ENCODE data around the gene LILRB4.
"Not testable (repeated sequence)": the region's sequence is repeated elsewhere in the genome, so short reads cannot be mapped to it uniquely, and the experiment has no call there.

Gene LILRB4

DNA sequence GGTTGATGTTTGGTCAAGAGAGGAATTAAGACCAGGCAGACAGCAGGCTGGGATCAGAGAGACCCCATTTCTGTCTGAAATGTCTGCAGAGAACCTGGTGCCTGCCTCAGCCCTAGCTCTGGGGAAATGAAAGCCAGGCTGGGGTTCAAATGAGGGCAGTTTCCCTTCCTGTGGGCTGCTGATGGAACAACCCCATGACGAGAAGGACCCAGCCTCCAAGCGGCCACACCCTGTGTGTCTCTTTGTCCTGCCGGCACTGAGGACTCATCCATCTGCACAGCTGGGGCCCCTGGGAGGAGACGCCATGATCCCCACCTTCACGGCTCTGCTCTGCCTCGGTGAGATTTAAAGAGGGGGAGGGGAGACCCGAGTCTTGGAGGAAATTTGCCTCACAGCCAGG, at the start of gene LILRB4:
TSS of gene LILRB4 (plus strand) at position 256 of the 400 bp plus-strand sequence. CDS start at position 305, 49 bp downstream.
- no peak for DNase-seq

DNA sequence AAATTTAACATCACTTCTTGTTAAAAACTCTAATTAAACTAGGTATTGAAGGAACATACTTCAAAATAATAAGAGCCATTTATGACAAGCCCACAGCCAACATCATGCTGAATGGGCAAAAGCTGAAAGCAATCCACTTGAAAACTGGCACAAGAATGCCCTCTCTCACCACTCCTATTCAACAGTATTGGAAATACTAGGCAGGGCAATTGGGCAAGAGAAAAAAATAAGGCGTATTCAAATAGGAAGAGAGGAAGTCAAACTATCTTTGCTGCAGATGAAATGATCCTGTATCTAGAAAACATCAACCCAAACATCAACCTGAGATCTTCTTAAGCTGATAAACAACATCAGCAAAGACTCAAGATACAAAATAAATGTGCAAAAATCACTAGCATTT, 48.1 kb upstream of the LILRB4 start:
- DNase-seq = no peak

DNA sequence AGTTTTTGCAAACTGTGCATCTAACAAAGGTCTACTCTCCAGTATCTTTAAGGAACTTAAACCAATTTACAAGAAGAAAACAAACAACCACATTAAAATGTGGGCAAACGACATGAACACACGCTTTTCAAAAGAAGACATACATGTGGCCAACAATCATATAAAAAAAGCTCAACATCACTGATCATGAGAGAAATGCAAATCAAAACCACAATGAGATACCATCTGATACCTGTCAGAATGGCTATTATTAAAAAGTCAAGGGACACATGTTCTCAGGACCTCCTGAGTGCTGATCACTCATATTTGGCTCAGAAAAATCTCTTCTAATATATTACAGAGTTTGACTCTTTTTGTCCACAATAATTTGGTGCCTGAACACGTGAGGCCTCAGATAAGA, 46.7 kb upstream of the LILRB4 start:
- no peak for DNase-seq

DNA sequence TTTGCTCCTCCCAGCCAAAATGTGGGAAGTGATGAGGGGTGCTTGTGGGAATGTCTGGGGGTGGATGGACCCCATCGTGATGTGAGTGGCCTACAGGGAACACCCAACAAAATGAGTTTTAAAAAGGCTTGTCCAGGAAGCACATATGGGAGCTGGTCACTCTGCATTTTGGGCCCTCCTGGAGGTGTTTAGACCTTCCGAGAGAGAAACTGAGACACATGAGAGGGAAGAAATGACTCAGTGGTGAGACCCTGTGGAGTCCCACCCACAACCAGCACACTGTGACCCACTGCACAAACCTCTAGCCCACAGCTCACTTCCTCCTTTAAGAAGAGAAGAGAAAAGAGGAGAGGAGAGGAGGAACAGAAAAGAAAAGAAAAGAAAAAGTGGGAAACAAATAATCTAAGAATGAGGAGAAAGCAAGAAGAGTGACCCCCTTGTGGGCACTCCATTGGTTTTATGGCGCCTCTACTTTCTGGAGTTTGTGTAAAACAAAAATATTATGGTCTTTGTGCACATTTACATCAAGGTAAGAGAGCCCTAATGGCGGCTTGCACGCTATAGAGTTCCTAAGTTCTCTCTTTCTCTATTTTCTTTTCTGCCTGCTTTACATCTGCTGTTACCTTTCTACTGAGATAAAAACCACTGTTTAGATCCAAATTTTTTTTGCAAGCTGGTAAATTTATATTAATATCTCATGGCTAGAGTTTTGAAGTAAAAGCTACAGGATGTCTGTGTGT, 45.8 kb upstream of the LILRB4 start:
- no peak for DNase-seq

DNA sequence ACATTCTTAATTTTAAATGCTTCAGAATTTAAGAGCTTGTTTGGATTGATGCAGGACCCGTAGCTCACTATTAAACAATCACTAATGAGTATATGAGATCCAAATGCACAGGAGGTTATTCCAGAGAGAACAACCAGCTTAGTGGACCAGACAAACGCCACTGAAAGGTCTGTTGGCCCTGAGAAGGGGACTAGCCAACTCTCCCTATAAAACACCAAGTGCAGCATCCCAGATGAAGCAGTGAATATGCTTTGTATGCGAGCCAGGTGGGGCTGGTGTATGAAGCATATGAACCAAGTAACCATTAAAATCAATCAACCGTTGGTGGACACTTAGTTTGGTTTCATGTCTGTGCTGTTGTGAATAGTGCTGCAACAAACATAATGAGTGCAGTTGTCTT, 42.3 kb upstream of the LILRB4 start:
- DNase-seq = no peak

DNA sequence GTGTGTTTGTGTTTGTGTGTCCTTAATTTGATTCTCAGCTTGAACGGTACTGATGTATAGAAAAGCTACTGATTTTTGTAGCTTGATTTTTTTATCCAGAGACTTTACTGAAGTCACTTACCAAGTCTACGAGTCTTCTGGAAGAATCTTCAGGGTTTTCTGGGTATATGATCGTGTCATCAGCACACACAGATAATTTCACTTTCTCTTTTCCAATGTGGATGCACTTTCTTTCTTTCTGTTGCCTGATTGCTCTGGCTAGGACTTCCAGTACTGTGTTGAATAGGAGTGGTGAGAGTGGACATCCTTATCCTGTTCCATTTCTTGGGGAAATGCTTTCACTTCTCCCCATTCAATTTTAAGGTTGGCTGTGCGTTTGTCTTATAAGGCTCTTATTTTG, 40.4 kb upstream of the LILRB4 start:
- DNase-seq = no peak

DNA sequence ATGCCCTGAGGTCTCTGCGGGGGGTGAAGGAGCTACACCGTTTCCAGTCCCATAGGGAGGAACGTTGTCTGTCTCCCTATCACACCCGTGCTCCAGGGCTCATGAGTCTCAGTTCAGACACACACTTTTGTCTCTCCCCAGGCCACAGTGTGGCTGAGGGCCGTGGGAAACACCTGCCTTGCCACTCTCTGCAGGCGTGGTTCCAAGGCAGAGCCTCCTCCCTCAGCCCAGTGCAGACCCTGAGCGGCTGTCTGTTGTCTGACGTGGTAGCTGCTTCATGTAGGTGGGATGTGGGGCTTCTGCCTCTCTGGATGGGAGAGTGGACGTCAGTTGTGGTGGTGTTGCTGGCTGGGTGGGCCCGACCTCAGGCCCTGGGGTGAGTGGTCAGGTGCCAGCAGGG, 38.6 kb upstream of the LILRB4 start:
- DNase-seq = not testable (repeated sequence)

DNA sequence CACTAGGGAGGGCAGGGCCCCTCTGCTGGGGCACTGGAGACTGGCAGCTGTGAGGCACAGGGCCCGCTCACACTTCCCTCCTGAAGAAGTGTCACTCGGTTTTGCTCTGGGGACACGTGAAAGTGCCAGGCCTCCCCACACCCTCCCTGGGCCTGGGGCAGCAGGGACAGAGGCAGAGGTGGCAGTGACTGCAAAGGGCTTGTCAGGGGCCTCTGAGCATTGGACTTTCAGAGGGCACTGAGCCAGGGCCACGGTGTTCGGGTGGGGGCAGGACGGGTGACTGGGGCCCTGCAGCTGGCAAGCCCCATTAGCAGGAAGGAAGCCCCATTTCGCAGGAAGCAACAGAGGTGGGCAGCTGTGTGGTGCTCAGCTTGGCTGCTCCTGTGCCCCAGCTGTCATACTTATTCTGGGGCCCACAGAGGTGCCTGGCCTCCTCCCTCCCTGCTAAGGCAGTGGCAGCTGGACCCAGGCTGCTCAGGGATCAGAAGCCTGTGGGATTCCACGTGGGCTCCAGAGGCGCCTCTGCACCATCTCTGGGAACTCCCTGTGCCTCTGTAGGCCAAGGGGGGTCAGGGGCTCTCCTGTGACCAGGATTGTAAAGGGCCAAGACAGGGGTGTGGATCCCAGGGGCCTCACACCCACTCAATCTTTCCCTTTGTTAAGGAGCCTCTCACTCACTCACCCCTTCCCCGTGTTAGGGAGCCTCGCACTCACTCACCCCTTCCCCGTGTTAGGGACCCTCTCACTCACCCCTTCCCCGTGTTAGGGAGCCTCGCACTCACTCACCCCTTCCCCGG, 37.7 kb upstream of the LILRB4 start:
- DNase-seq = not testable (repeated sequence)

DNA sequence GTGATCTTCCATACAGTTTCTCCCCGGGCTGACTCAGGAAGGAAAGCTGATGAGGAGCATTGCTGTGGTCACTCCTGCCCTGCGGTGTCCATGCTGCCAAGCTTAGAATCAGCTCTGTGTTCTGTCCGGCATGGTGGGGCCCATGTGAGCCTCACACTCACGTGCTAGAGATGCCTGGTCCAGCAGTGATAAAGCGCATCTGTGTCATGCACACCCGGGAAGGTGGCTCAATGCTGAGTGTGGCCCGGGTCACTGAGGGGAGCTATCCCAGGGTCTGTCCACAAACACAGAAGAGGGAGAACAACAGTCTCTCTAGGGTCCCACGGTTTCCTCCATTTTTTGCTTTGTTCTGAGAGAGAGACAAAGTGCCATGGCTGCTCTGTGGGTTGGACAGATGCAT, 36.0 kb upstream of the LILRB4 start:
- no peak for DNase-seq

DNA sequence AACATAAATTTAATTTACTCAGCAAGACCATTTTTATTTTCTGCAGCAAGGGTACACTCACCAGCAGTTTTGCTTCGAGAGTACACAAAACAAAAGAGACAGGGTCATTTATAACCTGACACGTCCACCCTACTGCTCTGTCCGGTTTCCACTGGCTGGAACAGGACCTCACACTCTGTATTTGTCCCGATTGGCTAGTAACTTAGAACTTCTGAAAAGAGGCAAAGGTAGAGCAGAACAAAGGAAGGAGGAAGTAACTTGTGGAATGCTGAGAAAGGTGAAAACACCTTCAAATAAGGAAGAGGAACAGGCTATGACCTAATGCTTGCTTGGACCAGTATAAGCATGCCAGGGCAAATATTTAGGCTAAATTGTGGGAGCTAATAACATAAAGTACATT, 34.9 kb upstream of the LILRB4 start:
- not testable (repeated sequence) for DNase-seq

DNA sequence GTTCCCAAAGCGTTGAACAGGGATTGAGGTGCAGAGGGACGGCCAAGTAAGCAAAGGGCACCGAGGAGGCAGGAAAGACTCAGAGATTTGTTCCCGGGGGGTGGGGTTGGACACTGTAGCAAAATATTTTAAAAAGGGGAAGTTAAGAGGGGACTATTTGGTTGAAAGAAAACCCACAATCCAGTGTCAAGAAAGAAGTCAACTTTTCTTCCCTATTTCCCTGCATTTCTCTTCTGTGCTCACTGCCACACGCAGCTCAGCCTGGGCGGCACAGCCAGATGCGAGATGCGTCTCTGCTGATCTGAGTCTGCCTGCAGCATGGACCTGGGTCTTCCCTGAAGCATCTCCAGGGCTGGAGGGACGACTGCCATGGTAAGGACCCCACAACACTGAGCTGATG, 32.5 kb upstream of the LILRB4 start, which contains the start of gene LILRB1:
TSS of gene LILRB1 (plus strand) at position 223 of the 400 bp plus-strand sequence. CDS start 590 bp downstream, outside the sequence.
- DNase-seq = not testable (repeated sequence)

DNA sequence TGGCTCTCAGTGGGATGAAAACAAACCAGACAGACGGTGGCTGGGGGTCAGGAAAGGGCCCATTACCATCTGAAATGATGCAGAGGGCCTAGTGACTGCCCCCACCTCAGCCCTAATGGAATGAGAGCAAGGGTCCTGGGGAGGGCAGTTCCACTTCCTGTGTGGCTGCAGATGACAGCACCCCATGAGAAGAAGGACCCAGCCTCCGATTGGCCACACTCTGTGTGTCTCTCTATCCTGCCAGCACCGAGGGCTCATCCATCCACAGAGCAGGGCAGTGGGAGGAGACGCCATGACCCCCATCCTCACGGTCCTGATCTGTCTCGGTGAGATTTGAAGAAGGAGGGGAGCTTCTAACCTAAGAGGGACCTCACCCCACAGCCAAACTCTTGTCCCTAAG, 32.0 kb upstream of the LILRB4 start:
- no peak for DNase-seq

DNA sequence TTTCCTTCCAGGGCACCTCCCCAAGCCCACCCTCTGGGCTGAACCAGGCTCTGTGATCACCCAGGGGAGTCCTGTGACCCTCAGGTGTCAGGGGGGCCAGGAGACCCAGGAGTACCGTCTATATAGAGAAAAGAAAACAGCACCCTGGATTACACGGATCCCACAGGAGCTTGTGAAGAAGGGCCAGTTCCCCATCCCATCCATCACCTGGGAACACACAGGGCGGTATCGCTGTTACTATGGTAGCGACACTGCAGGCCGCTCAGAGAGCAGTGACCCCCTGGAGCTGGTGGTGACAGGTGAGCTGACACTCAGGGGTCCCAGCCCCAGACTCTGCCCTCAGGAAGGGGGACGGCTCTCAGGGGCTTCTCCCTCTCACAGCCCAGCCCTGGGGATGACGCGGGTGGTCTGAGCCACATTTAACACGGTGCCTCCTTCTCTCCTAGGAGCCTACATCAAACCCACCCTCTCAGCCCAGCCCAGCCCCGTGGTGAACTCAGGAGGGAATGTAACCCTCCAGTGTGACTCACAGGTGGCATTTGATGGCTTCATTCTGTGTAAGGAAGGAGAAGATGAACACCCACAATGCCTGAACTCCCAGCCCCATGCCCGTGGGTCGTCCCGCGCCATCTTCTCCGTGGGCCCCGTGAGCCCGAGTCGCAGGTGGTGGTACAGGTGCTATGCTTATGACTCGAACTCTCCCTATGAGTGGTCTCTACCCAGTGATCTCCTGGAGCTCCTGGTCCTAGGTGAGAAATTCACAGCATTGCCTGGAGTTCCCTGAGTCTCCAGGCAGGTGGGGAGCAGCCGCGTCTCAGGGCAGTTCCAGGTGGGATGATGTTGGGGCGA, 31.1 kb upstream of the LILRB4 start:
- DNase-seq = not testable (repeated sequence)

DNA sequence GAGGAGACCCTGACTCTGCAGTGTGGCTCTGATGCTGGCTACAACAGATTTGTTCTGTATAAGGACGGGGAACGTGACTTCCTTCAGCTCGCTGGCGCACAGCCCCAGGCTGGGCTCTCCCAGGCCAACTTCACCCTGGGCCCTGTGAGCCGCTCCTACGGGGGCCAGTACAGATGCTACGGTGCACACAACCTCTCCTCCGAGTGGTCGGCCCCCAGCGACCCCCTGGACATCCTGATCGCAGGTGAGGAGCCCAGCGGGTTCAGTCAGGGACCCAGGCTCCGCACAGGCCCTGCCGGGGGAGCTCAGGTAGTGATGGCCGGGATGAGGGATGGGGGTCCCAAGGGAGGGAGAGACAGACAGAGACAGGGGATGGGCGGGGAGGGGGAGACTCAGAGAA, 30.3 kb upstream of the LILRB4 start:
- not testable (repeated sequence) for DNase-seq

DNA sequence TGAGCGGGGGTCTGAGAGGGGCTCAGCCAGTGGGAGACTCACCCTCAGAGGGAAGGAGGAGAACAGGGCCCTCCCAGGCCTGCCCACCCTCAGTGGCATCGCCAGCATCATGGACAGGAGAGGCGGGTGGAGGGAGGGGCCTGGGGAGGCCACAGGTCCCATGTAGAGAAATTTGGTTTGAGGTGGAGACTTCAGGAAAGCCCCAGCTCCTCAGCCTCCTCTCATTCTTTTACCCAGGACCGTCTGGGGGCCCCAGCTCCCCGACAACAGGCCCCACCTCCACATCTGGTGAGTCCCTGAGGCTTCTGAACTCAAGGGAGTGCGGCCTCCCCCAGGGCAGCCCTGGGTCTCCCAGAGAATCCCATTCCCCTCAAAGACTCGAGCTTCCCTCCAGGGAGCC, 29.4 kb upstream of the LILRB4 start:
- DNase-seq = no peak

DNA sequence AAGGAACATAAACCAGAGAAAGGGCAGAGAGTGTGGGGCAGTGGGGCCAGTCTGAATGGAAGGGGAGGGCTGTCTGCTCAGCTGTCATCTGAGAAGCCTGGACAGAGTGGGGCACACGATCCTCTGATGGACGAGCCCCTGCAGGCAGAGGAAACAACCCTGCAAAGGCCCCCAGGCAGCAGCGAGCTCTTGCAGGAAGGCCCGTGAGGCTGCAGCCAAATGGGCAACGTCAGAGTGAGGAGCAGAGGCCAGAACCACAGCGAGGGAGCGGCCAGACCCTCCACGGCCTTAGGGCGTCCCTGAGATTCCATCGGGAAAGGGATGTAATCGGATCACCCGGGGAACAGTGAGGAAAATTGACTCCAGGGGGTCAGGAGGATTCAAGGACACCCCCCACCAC, 26.7 kb upstream of the LILRB4 start:
- DNase-seq = not testable (repeated sequence)

DNA sequence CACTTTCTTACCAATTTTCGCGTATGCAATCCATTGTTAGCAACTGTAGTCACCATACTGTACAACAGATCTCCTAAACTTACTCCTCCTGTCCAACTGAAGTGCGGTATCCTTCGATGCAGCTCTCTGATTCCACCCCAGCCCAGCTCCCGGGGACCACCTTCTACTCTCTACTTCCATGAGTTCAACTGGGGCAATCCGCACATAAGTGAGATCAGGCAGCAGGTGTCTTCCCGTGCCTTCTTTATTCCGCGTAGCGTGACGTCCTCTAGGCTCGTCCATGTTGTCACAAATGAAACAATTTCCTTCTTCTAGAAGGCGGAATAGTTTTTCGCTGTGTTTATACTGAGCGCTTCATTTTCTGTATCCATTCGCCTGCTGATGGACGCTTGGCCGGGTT, 24.1 kb upstream of the LILRB4 start:
- no peak for DNase-seq

DNA sequence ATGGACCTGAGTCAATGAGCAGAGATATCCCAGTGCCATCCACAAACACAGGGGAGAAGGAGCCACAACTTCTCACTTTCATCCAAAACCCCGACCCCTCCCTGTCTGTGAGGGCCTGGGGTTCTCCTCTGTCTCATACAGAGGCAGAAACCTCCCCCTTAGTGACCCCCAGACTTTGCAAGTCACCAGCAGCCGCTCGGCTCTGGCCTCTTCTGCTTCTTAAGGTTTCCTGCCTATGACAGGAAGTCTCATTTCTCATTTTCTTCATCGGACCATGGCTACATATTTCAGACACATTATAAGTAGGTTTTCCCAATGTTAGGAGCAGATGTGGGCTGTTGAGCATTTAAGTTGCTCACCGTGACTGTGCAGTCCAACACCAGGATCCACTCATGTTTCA, 19.8 kb upstream of the LILRB4 start:
- not testable (repeated sequence) for DNase-seq

DNA sequence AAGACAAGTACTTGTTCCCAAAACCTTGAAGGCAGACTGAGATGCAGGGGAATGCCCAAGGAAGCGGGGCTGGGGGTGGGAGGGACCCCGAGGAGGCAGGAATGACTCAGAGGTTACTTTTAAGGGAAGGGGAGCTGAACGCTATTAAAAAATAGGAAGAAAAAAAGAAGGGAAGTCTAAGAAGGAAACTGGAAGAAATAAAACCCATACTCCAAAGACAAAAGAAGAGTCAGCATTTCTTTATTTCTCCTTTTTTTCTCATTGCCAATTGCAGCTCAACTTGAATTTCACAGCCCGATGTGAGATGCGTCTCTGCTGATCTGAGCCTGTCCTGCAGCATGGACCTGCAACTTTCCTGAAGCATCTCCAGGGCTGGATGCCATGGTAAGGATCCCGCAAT, 19.2 kb upstream of the LILRB4 start:
- DNase-seq = not testable (repeated sequence)

DNA sequence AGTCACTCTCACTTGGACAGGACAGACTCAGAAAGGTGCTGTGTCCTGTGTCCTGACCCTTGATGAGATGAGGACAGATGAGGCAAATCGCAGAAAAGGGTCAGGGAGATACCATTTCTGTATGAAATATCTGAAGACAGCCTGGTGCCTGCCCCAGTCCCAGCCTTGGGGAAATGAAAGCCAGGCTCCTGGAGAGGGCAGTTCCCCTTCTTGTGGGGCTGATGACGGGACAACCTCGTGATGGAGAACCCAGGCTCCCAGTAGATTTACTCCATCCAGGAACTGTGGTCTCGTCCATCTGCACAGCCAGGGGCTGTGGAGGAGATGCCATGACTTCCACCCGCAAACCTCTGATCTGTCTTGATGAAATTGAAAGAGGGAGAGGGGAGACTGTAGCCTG, 18.7 kb upstream of the LILRB4 start:
- DNase-seq = no peak

DNA sequence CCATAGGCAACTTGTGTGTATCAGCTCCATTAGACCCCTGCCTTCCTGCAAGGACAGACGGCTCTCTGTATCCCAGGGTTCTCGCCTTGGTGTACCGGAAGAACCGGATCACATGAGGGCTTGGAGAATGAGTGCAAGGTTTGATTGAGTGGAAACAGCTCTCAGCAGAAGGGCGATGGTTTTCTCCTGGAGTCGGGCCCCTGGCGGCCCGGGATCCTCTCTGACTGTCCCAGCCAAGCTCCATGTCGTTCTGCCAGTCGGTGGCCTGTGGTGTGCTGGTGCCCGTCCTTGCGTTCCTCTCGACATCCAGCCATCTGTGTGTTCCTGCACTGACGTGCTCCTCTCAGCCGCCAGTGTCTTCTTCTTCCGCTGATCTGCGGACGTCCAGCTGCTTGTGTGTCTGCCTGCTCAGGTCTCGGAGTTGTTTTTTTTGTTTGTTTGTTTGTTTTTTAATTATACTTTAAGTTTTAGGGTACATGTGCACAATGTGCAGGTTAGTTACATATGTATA, 16.4 kb upstream of the LILRB4 start:
- no peak for DNase-seq

DNA sequence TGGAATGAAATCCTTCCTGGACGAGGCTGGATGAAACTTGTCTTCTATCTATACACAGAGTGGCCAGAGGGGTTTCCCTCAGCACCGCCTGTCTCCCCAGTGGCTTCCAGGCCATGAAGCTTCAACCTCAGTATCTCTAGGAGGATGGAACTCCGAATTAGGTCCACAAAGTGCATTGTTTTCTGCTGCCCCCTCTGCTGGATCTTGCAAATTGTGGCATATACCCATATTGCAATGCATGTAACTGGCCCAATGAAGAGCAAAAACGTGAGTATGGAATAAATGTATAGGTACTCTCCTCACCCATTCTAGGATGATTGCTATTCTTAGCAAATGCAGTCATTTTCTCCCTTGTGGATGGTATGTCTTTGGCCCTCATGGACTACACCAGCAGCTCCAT, 14.7 kb upstream of the LILRB4 start:
- no peak for DNase-seq

DNA sequence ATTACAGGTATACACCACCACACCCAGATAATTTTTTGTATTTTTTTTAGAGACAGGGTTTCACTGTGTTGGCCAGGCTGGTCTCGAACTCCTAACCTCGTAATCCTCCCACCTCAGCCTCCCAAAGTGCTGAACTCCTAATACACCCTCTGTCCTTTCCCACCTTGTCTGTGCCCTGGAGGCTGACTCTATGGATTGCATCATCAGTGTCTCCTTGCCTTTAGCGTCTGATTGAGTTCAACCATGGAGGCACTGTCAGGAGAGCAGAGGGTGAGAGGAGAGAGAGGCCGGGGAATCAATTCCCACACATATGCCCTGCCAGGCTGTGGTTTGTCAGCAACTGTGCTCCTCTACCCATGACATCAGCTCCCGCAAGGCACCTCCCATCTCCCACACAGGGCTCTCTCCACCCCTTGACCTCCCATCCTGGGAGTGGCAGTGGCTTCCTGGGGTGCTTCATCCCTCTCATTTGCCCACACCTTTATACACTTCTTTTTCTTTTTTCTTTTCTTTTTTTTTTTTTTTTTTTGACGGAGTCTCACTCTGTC, 12.6 kb upstream of the LILRB4 start:
- DNase-seq = no peak
